ENCODE data around the gene RPS27L.

GRCh38 chr15:63157891-63158431 lies 684 bp upstream of the RPS27L start:
- TF ChIP-seq, protein P1, sequence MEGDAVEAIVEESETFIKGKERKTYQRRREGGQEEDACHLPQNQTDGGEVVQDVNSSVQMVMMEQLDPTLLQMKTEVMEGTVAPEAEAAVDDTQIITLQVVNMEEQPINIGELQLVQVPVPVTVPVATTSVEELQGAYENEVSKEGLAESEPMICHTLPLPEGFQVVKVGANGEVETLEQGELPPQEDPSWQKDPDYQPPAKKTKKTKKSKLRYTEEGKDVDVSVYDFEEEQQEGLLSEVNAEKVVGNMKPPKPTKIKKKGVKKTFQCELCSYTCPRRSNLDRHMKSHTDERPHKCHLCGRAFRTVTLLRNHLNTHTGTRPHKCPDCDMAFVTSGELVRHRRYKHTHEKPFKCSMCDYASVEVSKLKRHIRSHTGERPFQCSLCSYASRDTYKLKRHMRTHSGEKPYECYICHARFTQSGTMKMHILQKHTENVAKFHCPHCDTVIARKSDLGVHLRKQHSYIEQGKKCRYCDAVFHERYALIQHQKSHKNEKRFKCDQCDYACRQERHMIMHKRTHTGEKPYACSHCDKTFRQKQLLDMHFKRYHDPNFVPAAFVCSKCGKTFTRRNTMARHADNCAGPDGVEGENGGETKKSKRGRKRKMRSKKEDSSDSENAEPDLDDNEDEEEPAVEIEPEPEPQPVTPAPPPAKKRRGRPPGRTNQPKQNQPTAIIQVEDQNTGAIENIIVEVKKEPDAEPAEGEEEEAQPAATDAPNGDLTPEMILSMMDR (IDR thresholded peaks at IDR 0.05; ENCODE audit: low read depth, low read length): no peak
- no peak for TF ChIP-seq POLR2A (IDR thresholded peaks at IDR 0.05; ENCODE audit: extremely low read depth, insufficient read length)
